ENCODE results near the gene NT5C2. TPM values are rescaled to one million over a fixed set of nuclear protein-coding genes. Genes with fewer than 3 reads are reported as not detected.

The NT5C2 gene
- total RNA-seq, 1 donor from 2014 or later, result 43.3 TPM

GRCh38 chr10:103124420-103125096, 68.5 kb downstream of the NT5C2 start:
- DNase-seq (ENCODE audit: low read depth, low spot score), result no peak

GRCh38 chr10:103123282-103124024, 69.6 kb downstream of the NT5C2 start:
- no peak for DNase-seq (ENCODE audit: low read depth, low spot score)

GRCh38 chr10:103120977-103121735, 71.9 kb downstream of the NT5C2 start:
- no peak for DNase-seq (ENCODE audit: low read depth, low spot score)

- no peak for DNase-seq (ENCODE audit: low read depth, low spot score)
These were observed 72.5 kb downstream of the NT5C2 start for GRCh38 chr10:103120546-103120945.

DNA sequence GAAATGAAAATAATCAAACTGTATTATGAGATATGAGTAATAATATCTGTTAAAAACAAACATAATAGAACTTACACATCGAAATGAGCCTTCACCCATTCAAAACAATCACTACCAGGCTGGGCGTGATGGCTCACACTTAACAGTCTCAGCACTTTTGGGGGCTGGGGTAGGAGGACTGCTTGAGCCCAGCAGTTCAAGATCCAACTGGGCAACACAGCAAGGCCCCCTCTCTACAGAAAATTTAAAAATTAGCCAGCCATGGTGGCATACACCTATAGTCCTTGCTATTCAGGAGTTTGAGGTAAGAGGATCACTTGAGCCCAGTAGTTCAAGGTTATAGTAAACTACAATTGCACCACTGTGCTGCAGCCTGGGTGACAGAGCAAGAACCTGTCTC, 75.8 kb downstream of the NT5C2 start:
- no peak for DNase-seq (ENCODE audit: low read depth, low spot score)

DNA sequence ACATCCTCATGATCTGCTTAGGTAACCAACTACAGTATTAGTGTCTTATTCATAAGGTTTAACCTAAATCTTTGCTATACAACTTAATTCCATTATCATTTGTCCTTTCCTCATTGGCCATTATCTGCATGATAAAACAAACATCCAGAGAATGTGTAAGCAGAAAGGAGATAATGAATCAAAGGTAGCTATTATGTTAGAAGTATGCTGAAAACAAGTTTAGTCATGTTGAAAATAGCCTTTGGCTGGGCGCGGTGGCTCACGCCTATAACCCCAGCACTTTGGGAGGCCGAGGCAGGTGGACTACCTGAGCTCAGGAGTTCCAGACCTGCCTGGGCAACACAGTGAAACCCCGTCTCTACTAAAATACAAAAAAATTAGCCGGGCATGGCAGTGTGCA, 78.2 kb downstream of the NT5C2 start:
- DNase-seq (ENCODE audit: low read depth, low spot score), result no peak

- DNase-seq (ENCODE audit: low read depth, low spot score), result no peak
These were observed 80.9 kb downstream of the NT5C2 start for GRCh38 chr10:103111918-103112877.

- DNase-seq (ENCODE audit: low read depth, low spot score), result no peak
These were observed 81.8 kb downstream of the NT5C2 start for GRCh38 chr10:103111031-103111917.

DNA sequence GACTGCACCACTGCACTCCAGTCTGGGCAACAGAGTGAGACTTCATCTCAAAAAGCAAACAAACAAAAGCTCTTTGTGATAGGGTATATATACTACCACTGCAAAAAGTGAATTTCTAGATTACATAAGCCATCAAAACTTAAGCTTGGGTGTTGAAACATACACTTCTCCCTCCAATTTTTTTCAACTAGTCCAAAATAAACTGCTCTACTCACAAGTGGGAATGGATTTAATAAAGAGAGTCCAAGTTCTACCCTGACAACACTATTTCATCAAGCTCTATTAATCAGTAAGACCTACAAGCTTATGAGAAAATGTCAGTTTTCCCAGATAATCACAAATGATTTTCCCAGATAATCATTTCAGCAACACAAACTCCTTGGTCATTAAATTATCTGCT, 82.7 kb downstream of the NT5C2 start:
- DNase-seq (ENCODE audit: low read depth, low spot score), result no peak

GRCh38 chr10:103109821-103110220, 83.3 kb downstream of the NT5C2 start:
- DNase-seq (ENCODE audit: low read depth, low spot score), result no peak

GRCh38 chr10:103106539-103106938, 86.5 kb downstream of the NT5C2 start:
- no peak for DNase-seq (ENCODE audit: low read depth, low spot score)

GRCh38 chr10:103105462-103105861, 87.6 kb downstream of the NT5C2 start:
- DNase-seq (ENCODE audit: low read depth, low spot score), result no peak

GRCh38 chr10:103104721-103105120, 88.4 kb downstream of the NT5C2 start:
- DNase-seq (ENCODE audit: low read depth, low spot score), result no peak

DNA sequence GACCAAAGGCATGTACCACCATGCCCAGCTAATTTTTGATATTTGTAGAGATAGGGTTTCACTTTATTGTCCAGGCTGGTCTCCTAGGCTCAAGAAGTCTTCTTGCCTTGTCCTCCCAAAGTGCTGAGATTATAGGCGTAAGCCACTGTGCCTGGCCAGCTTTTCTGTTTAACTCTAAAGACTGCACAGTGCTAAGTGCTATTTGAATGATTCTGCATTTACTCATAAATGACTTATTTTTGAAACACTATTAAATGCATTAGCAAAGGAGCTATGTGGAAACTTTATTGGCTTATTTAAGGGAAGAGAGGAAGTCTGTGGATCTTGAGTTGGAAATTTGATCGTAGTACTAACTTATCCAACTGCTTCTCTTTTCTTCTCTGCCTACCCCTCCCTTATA, 89.1 kb downstream of the NT5C2 start:
- DNase-seq (ENCODE audit: low read depth, low spot score), result no peak

- DNase-seq (ENCODE audit: low read depth, low spot score), result no peak
These were observed 90.9 kb downstream of the NT5C2 start for GRCh38 chr10:103102195-103102594.

- DNase-seq (ENCODE audit: low read depth, low spot score), result no peak
These were observed 92.5 kb downstream of the NT5C2 start for GRCh38 chr10:103100620-103101019.

- no peak for DNase-seq (ENCODE audit: low read depth, low spot score)
These were observed 94.8 kb downstream of the NT5C2 start for GRCh38 chr10:103098240-103098639.

DNA sequence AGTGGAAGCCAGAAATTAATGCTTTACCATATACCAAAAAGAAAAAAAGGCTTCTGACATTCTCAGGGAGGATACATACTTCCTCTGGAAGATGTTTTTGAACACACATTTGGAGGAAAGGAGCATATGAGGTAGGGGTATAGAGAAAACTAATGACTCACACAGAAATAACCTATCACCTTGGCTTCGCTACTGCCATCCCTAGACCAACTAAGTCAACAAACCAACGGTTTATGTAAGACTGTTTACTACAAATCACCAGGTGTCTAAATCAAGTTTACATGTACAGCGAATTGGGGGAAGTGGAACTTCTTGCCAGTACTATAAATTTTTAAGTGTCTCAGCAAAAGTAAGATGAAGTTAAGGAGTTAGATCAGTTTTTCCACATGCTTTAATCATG, 96.9 kb downstream of the NT5C2 start:
- DNase-seq (ENCODE audit: low read depth, low spot score), result no peak

- no peak for DNase-seq (ENCODE audit: low read depth, low spot score)
These were observed 98.1 kb downstream of the NT5C2 start for GRCh38 chr10:103095005-103095404.

DNA sequence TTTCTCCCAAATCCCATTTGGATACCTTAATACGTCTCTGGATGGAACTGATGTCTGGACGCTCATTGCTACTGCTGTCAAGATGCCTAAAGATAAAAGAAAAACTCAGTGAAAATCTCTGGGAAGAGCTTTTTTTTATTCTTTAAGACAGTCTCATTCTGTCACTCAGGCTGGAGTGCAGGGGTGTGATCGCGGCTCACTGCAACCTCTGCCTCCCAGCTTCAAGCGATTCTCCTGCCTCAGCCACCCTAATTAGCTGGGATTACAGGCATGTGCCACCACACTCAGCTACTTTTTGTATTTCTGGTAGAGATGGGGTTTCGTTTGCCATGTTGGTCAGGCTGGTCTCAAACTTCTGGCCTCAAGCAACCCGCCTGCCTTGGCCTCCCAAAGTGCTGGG, 102.2 kb downstream of the NT5C2 start:
- DNase-seq (ENCODE audit: low read depth, low spot score), result no peak

Data from pulmonary artery endothelial cell (primary cell).